ENCODE results near the gene AKAP7. TPM values are rescaled to one million over a fixed set of nuclear protein-coding genes. Genes with fewer than 3 reads are reported as not detected.

Gene AKAP7
- total and polyA plus RNA-seq, 2 donors (not counting 3 experiments of a cell fraction or from before 2014, with no cell fraction given), result 0.76 to 3.3 TPM

- Histone ChIP-seq H3K36me3 (ENCODE audit: control insufficient read depth in 2 of 2, extremely low read depth in 1 of 2, insufficient read depth in 2 of 2, low read length in 2 of 2) (no peaks in the 10 kb centered on the region), H3K4me2 (ENCODE audit: insufficient read depth, low read length) (no peak overlapping the region), H3K27ac (ENCODE audit: insufficient read depth, low read depth, low read length) (no peak overlapping the region), H2AFZ (ENCODE audit: low read depth, low read length) (no peak overlapping the region), H3K9me3 (replicated peaks; ENCODE audit: control insufficient read depth, insufficient read depth, low read length) (no peaks in the 10 kb centered on the region), H3K9me1 (replicated peaks; ENCODE audit: control insufficient read depth, extremely low read depth, insufficient read depth, low read length) (no peaks in the 10 kb centered on the region), H4K20me1 (replicated peaks; ENCODE audit: control insufficient read depth, extremely low read depth, insufficient read depth, low read length) (no peaks in the 10 kb centered on the region), H3K79me2 (ENCODE audit: control insufficient read depth, insufficient read depth, low read length) (no peaks in the 10 kb centered on the region), H3K9ac (replicated peaks; ENCODE audit: extremely low read depth, insufficient read depth, low read length) (no peak overlapping the region), H3K4me1 (ENCODE audit: control insufficient read depth, extremely low read depth, insufficient read depth, low read length) (no peaks in the 10 kb centered on the region), H3K4me3 (replicated peaks in 1 of 3; ENCODE audit: insufficient read depth in 1 of 3, low read depth in 1 of 3, low read length in 3 of 3) (no peak overlapping the region), H3K27me3 (ENCODE audit: control insufficient read depth in 2 of 2, insufficient read depth in 2 of 2, low read length in 2 of 2) (no peaks in the 10 kb centered on the region)
- dilution Hi-C loops (cut with MboI; ENCODE audit: extremely low pct_ligation_motif_present, low sequenced_read_pairs), result no loop called here
- TF ChIP-seq GATA2 (IDR thresholded peaks at IDR 0.05; ENCODE audit: insufficient read depth, insufficient read length, low read depth, low read length) (no peak), FOS (IDR thresholded peaks at IDR 0.05; ENCODE audit: borderline replicate concordance, insufficient read depth, low read length) (no peak)
- POLR2A ChIA-PET, result no interaction called here
- intact Hi-C loops (cut with micrococcal nuclease), result no loop called here
- no peak for DNase-seq (ENCODE audit: low read depth, low spot score)
- peak; percentile 33 for FAIRE-seq
- CTCF ChIA-PET, result no interaction called here
- BruUV-seq (replicated peaks), result no TSS peak
Observed at GRCh38 chr6:131225959-131226358, 90.7 kb downstream of the AKAP7 start.

- dilution Hi-C loops (cut with MboI; ENCODE audit: extremely low pct_ligation_motif_present, low sequenced_read_pairs), result no loop called here
- Histone ChIP-seq H3K27me3 (ENCODE audit: control insufficient read depth in 2 of 2, insufficient read depth in 2 of 2, low read length in 2 of 2) (no peaks in the 10 kb centered on the region), H3K4me3 (replicated peaks in 1 of 3; ENCODE audit: insufficient read depth in 1 of 3, low read depth in 1 of 3, low read length in 3 of 3) (no peak overlapping the region), H4K20me1 (replicated peaks; ENCODE audit: control insufficient read depth, extremely low read depth, insufficient read depth, low read length) (no peaks in the 10 kb centered on the region), H3K9me3 (replicated peaks; ENCODE audit: control insufficient read depth, insufficient read depth, low read length) (no peaks in the 10 kb centered on the region), H3K27ac (ENCODE audit: insufficient read depth, low read depth, low read length) (no peak overlapping the region), H3K36me3 (ENCODE audit: control insufficient read depth in 2 of 2, extremely low read depth in 1 of 2, insufficient read depth in 2 of 2, low read length in 2 of 2) (no peaks in the 10 kb centered on the region), H3K9ac (replicated peaks; ENCODE audit: extremely low read depth, insufficient read depth, low read length) (no peak overlapping the region), H3K9me1 (replicated peaks; ENCODE audit: control insufficient read depth, extremely low read depth, insufficient read depth, low read length) (no peaks in the 10 kb centered on the region), H3K4me1 (ENCODE audit: control insufficient read depth, extremely low read depth, insufficient read depth, low read length) (no peaks in the 10 kb centered on the region), H3K4me2 (ENCODE audit: insufficient read depth, low read length) (no peak overlapping the region), H3K79me2 (ENCODE audit: control insufficient read depth, insufficient read depth, low read length) (no peaks in the 10 kb centered on the region), H2AFZ (ENCODE audit: low read depth, low read length) (no peak overlapping the region)
- TF ChIP-seq CTCF (IDR thresholded peaks at IDR 0.05; ENCODE audit: extremely low read depth in 1 of 2, insufficient read depth in 1 of 2, low read depth in 1 of 2, low read length in 2 of 2) (no peak), POLR2AphosphoS5 (IDR thresholded peaks at IDR 0.05; ENCODE audit: insufficient read depth, low read depth, low read length) (no peak), GATA2 (IDR thresholded peaks at IDR 0.05; ENCODE audit: insufficient read depth, insufficient read length, low read depth, low read length) (no peak), POLR2A (IDR thresholded peaks at IDR 0.05; ENCODE audit: low read depth, low read length) (no peak), MYC (IDR thresholded peaks at IDR 0.05; ENCODE audit: low read depth, low read length) (no peak), EZH2 (IDR thresholded peaks at IDR 0.05; ENCODE audit: borderline replicate concordance, low read depth, low read length, severe bottlenecking) (no peak), MAX (IDR thresholded peaks at IDR 0.05; ENCODE audit: insufficient read depth, insufficient read length) (no peak), FOS (IDR thresholded peaks at IDR 0.05; ENCODE audit: borderline replicate concordance, insufficient read depth, low read length) (no peak), JUN (IDR thresholded peaks at IDR 0.05; ENCODE audit: borderline replicate concordance, insufficient read depth, insufficient read length, low read depth) (no peak)
- CTCF ChIA-PET, result no interaction called here
- intact Hi-C loops (cut with micrococcal nuclease), result no loop called here
- no TSS peak for BruUV-seq (replicated peaks)
- POLR2A ChIA-PET, result no interaction called here
- FAIRE-seq (no peak), DNase-seq (ENCODE audit: low read depth, low spot score) (no peak)
Observed at GRCh38 chr6:131226459-131227157, 91.3 kb downstream of the AKAP7 start.
